HepG2 (cell line): ENCODE measurements around the gene CACNA1G. TPM values are rescaled to one million over a fixed set of nuclear protein-coding genes. Genes with fewer than 3 reads are reported as not detected.

Experiments
- EHMT2 ChIP-seq: fragments of 200-600 bp; sonication (generic); IDR thresholded peaks from 2 replicates; pipeline ENCODE4 v1.7.0; 2017; ENCODE audit warnings: antibody characterized with exemption, low read depth, low read length, borderline replicate concordance
- ELF4 ChIP-seq: sonication (generic); formaldehyde crosslinking; IDR thresholded peaks from 2 replicates; pipeline ENCODE4 v1.5.0; 2020; ENCODE audit warnings: missing genetic modification reagents, mild to moderate bottlenecking, moderate library complexity, borderline replicate concordance
- GPN1 ChIP-seq: sonication (generic); formaldehyde crosslinking; IDR thresholded peaks from 2 replicates; pipeline ENCODE4 v1.5.1; 2020; ENCODE audit warnings: missing genetic modification reagents, borderline replicate concordance
- NKX3-1 ChIP-seq: sonication (generic); formaldehyde crosslinking; IDR thresholded peaks from 2 replicates; pipeline ENCODE4 v1.5.0; 2020; ENCODE audit warnings: missing genetic modification reagents
- PPARG ChIP-seq: conservative IDR thresholded peaks from 2 replicates; pipeline ENCODE4 v1.6.1; 2016; ENCODE audit warnings: missing biosample characterization, missing genetic modification reagents
- WIZ ChIP-seq: sonication (generic); formaldehyde crosslinking; IDR thresholded peaks from 2 replicates; pipeline ENCODE4 v1.5.1; 2020; ENCODE audit warnings: mild to moderate bottlenecking, missing genetic modification reagents
- ZNF160 ChIP-seq: sonication (generic); formaldehyde crosslinking; IDR thresholded peaks from 2 replicates; pipeline ENCODE4 v1.8.0; 2022; ENCODE audit warnings: mild to moderate bottlenecking, inconsistent platforms, missing genetic modification reagents
- ZNF3 ChIP-seq: IDR thresholded peaks from 2 replicates; pipeline ENCODE4 v1.7.0; 2017; ENCODE audit warnings: inconsistent platforms
- ZNF546 ChIP-seq: sonication (generic); formaldehyde crosslinking; conservative IDR thresholded peaks from 2 replicates; pipeline ENCODE4 v1.8.1; 2023; ENCODE audit warnings: mild to moderate bottlenecking, missing genetic modification reagents
- polyA plus RNA-seq, 8 experiments: library from polyadenylated mRNA; depleted of rRNA in 3 of 8; stranded (reverse) in 7 of 8; unstranded in 1 of 8; fragments of >200 nt; fragmentation: Illumina TruSeq in 4 of 8; extraction: Trizol in 4 of 8; gene quantifications; 2 replicates each; pipeline versions ENCODE4 v1.2.1 to v1.2.3, GENCODE V29; 2011 to 2016; ENCODE audit warnings: low read depth in 4 of 8, missing spikeins in 1 of 8, mixed read lengths in 1 of 8; ENCODE audit not compliant: insufficient read depth in 1 of 8
- total RNA-seq, 5 experiments: library from RNA; depleted of rRNA; stranded (reverse); fragments of >200 nt; fragmentation: Illumina TruSeq; extraction: Trizol; gene quantifications; 2 replicates each; pipeline ENCODE4 v1.2.3, GENCODE V29; 2016; ENCODE audit warnings: low read depth in 1 of 5
- TF ChIP-seq, protein P1 (sequence below): sonication (generic); formaldehyde crosslinking; IDR thresholded peaks from 2 replicates; pipeline ENCODE4 v1.4.0; 2020; ENCODE audit warnings: low read depth, mild to moderate bottlenecking, missing genetic modification reagents
- TF ChIP-seq, protein P2 (sequence below): sonication (generic); formaldehyde crosslinking; IDR thresholded peaks from 2 replicates; pipeline ENCODE4 v1.9.0; 2021; ENCODE audit warnings: missing genetic modification reagents, borderline replicate concordance
- TF ChIP-seq, protein P3 (sequence below): sonication (generic); formaldehyde crosslinking; IDR thresholded peaks from 2 replicates; pipeline ENCODE4 v1.5.0; 2020; ENCODE audit warnings: mild to moderate bottlenecking, missing genetic modification reagents
- TF ChIP-seq, protein P4 (sequence below): sonication (generic); formaldehyde crosslinking; IDR thresholded peaks from 2 replicates; pipeline ENCODE4 v1.4.0; 2020; ENCODE audit warnings: missing genetic modification reagents
- TF ChIP-seq, protein P5 (sequence below): sonication (generic); formaldehyde crosslinking; IDR thresholded peaks from 2 replicates; pipeline ENCODE4 v1.4.0; 2020; ENCODE audit warnings: missing genetic modification reagents, borderline replicate concordance
- TF ChIP-seq, protein P6 (sequence below): sonication (generic); formaldehyde crosslinking; IDR thresholded peaks from 2 replicates; pipeline ENCODE4 v1.4.0; 2020; ENCODE audit warnings: mild to moderate bottlenecking, missing genetic modification reagents

The CACNA1G gene
- total and polyA plus RNA-seq, 2 of the 13 experiments (the other 11 are each of a cell fraction or from before 2014, with no cell fraction given), result 0.02 TPM; not detected in 1

DNA sequence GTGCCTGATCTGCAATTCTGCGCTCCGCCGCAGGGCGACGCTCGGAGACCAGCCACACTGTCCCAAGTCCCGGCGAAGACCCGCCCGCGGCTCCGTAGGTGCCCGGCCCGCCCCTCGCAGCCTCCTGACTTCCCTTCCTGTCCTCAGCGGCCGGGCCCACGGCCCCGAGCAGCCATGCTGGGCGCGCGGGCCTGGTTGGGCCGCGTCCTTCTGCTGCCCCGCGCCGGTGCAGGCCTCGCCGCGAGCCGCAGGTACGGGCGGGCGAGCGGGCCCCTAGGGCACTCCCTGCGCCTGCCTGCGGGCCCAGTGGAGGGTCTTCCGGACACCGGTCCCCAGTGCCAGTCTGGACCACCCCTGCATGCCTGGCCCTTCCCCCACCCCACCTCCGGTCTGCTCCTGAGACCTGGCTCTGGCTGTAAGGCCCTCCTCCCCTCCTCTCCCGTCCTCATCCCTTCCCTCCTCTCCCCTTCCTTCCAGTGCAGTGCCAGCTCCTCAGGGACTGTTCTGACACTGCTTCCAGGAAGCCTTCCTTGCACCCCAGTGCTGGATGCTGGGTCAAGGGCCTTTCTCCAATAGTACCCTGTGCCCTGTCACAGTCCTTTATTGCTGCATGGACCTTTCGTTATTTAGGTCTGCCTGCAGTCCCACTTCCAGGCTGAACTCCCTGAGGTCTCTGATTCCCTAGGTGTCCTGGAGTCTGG lies 13.3 kb upstream of the CACNA1G start, which contains the start of gene SPATA20 (continued):
- TF ChIP-seq, protein P1, sequence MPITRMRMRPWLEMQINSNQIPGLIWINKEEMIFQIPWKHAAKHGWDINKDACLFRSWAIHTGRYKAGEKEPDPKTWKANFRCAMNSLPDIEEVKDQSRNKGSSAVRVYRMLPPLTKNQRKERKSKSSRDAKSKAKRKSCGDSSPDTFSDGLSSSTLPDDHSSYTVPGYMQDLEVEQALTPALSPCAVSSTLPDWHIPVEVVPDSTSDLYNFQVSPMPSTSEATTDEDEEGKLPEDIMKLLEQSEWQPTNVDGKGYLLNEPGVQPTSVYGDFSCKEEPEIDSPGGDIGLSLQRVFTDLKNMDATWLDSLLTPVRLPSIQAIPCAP, result 0 out of 2 replicates have a peak, but pooled peaks have one; percentile 57
- TF ChIP-seq, protein P2, sequence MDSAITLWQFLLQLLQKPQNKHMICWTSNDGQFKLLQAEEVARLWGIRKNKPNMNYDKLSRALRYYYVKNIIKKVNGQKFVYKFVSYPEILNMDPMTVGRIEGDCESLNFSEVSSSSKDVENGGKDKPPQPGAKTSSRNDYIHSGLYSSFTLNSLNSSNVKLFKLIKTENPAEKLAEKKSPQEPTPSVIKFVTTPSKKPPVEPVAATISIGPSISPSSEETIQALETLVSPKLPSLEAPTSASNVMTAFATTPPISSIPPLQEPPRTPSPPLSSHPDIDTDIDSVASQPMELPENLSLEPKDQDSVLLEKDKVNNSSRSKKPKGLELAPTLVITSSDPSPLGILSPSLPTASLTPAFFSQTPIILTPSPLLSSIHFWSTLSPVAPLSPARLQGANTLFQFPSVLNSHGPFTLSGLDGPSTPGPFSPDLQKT (CRISPR knock-in tag), result 0 out of 2 replicates have a peak, but pooled peaks have one; percentile 13
- TF ChIP-seq, protein P3, sequence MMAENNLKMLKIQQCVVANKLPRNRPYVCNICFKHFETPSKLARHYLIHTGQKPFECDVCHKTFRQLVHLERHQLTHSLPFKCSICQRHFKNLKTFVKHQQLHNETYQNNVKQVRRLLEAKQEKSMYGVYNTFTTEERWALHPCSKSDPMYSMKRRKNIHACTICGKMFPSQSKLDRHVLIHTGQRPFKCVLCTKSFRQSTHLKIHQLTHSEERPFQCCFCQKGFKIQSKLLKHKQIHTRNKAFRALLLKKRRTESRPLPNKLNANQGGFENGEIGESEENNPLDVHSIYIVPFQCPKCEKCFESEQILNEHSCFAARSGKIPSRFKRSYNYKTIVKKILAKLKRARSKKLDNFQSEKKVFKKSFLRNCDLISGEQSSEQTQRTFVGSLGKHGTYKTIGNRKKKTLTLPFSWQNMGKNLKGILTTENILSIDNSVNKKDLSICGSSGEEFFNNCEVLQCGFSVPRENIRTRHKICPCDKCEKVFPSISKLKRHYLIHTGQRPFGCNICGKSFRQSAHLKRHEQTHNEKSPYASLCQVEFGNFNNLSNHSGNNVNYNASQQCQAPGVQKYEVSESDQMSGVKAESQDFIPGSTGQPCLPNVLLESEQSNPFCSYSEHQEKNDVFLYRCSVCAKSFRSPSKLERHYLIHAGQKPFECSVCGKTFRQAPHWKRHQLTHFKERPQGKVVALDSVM, result peak; percentile 82
- TF ChIP-seq PPARG (CRISPR knock-in tag) (peak; percentile 80), EHMT2 (no peak), GPN1 (no peak; the same call in 1 of the 2 replicates), ZNF546 (CRISPR knock-in tag) (no peak), ZNF3 (CRISPR knock-in tag) (no peak), ZNF160 (CRISPR knock-in tag) (peak; percentile 74), ELF4 (CRISPR knock-in tag) (no peak), NKX3-1 (CRISPR knock-in tag) (peak; percentile 86), WIZ (peak; percentile 70; the same call in 1 of the 2 replicates)
- TF ChIP-seq, protein P4, sequence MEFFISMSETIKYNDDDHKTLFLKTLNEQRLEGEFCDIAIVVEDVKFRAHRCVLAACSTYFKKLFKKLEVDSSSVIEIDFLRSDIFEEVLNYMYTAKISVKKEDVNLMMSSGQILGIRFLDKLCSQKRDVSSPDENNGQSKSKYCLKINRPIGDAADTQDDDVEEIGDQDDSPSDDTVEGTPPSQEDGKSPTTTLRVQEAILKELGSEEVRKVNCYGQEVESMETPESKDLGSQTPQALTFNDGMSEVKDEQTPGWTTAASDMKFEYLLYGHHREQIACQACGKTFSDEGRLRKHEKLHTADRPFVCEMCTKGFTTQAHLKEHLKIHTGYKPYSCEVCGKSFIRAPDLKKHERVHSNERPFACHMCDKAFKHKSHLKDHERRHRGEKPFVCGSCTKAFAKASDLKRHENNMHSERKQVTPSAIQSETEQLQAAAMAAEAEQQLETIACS (CRISPR knock-in tag), result peak; percentile 63
- TF ChIP-seq, protein P5, sequence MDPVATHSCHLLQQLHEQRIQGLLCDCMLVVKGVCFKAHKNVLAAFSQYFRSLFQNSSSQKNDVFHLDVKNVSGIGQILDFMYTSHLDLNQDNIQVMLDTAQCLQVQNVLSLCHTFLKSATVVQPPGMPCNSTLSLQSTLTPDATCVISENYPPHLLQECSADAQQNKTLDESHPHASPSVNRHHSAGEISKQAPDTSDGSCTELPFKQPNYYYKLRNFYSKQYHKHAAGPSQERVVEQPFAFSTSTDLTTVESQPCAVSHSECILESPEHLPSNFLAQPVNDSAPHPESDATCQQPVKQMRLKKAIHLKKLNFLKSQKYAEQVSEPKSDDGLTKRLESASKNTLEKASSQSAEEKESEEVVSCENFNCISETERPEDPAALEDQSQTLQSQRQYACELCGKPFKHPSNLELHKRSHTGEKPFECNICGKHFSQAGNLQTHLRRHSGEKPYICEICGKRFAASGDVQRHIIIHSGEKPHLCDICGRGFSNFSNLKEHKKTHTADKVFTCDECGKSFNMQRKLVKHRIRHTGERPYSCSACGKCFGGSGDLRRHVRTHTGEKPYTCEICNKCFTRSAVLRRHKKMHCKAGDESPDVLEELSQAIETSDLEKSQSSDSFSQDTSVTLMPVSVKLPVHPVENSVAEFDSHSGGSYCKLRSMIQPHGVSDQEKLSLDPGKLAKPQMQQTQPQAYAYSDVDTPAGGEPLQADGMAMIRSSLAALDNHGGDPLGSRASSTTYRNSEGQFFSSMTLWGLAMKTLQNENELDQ, result no peak
- TF ChIP-seq, protein P6, sequence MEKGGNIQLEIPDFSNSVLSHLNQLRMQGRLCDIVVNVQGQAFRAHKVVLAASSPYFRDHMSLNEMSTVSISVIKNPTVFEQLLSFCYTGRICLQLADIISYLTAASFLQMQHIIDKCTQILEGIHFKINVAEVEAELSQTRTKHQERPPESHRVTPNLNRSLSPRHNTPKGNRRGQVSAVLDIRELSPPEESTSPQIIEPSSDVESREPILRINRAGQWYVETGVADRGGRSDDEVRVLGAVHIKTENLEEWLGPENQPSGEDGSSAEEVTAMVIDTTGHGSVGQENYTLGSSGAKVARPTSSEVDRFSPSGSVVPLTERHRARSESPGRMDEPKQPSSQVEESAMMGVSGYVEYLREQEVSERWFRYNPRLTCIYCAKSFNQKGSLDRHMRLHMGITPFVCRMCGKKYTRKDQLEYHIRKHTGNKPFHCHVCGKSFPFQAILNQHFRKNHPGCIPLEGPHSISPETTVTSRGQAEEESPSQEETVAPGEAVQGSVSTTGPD (CRISPR knock-in tag), result no peak
